LHCN-M2 (cell line): Measurements from ENCODE around the gene PCBP1. TPM values are rescaled to one million over a fixed set of nuclear protein-coding genes. Genes with fewer than 3 reads are reported as not detected.
A peak's percentile ranks its signal among the peaks of the same experiment; 100 is the strongest.
"Not testable (repeated sequence)": the region's sequence is repeated elsewhere in the genome, so short reads cannot be mapped to it uniquely, and the experiment has no call there.

Experiments used
- DNase-seq: peaks from one replicate; pipeline ENCODE4 v3.0.0-alpha.2; 2012; ENCODE audit warnings: low read depth
- total RNA-seq: library from RNA; depleted of rRNA; stranded (reverse); fragments of >200 nt; gene quantifications from 2 replicates; pipeline ENCODE4 v1.2.3, GENCODE V29; 2014

Gene PCBP1
- total RNA-seq, 1 experiment from 2014 or later = 49.7 TPM

- no peak for DNase-seq
Observed at GRCh38 chr2:70081221-70081620, 6.1 kb upstream of the PCBP1 start.

- peak; percentile 62 for DNase-seq
Observed at GRCh38 chr2:70083344-70084156, 3.7 kb upstream of the PCBP1 start.

GRCh38 chr2:70084973-70085710, 2.1 kb upstream of the PCBP1 start:
- DNase-seq = no peak

- no peak for DNase-seq
Observed at GRCh38 chr2:70085711-70086277, 1.5 kb upstream of the PCBP1 start.

- peak; percentile 76 for DNase-seq
Observed at GRCh38 chr2:70086278-70086837, 919 bp upstream of the PCBP1 start.

- peak; percentile 53 for DNase-seq
Observed at GRCh38 chr2:70087702-70088597, 673 bp downstream of the PCBP1 start.

- DNase-seq = no peak
Observed at GRCh38 chr2:70088598-70089219, 1.4 kb downstream of the PCBP1 start.

GRCh38 chr2:70089220-70089982, 2.1 kb downstream of the PCBP1 start:
- DNase-seq = peak; percentile 73

- no peak for DNase-seq
Observed at GRCh38 chr2:70089983-70090525, 2.8 kb downstream of the PCBP1 start.

GRCh38 chr2:70090706-70091334, 3.5 kb downstream of the PCBP1 start:
- no peak for DNase-seq

- no peak for DNase-seq
Observed at GRCh38 chr2:70091364-70091763, 4.1 kb downstream of the PCBP1 start.

- no peak for DNase-seq
Observed at GRCh38 chr2:70091816-70092215, 4.5 kb downstream of the PCBP1 start.

- DNase-seq = not testable (repeated sequence)
Observed at GRCh38 chr2:70092576-70093243, 5.4 kb downstream of the PCBP1 start.

- no peak for DNase-seq
Observed at GRCh38 chr2:70094171-70094977, 7.1 kb downstream of the PCBP1 start.

GRCh38 chr2:70094978-70095719, 7.9 kb downstream of the PCBP1 start:
- DNase-seq = peak; percentile 51

GRCh38 chr2:70095720-70096670, 8.7 kb downstream of the PCBP1 start:
- no peak for DNase-seq
